GM21825 (cell line): ENCODE measurements around the gene SLFN12.
A peak's percentile ranks its signal among the peaks of the same experiment; 100 is the strongest.
"Not testable (repeated sequence)": the region's sequence is repeated elsewhere in the genome, so short reads cannot be mapped to it uniquely, and the experiment has no call there.

ENCODE experiments used
- ATAC-seq: cut with Tn5 transposase; IDR thresholded peaks from one replicate; pipeline ENCODE4 v1.9.1; 2021; ENCODE audit warnings: mild to moderate bottlenecking, moderate library complexity; ENCODE audit not compliant: unreplicated experiment

Gene SLFN12

DNA sequence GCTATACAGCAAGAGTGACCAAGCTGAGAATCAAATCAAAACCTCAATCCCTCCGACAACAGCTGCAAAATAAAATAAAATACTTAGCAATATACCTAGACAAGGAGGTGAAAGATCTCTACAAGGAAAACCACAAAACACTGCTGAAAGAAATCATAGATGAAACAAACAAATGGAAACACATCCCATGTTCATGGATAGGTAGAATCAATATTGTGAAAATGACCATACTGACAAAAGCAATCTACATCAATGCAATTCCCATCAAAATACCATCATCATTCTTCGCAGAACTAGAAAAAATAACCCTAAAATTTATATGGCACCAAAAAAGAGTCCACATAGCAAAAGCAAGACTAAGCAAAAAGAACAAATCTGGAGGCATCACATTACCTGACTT lies 17.6 kb downstream of the SLFN12 start:
- ATAC-seq = not testable (repeated sequence)

- ATAC-seq = no peak
These were observed 18.1 kb downstream of the SLFN12 start for GRCh38 chr17:35414247-35414646.

GRCh38 chr17:35407531-35407930 lies 24.8 kb downstream of the SLFN12 start:
- no peak for ATAC-seq

DNA sequence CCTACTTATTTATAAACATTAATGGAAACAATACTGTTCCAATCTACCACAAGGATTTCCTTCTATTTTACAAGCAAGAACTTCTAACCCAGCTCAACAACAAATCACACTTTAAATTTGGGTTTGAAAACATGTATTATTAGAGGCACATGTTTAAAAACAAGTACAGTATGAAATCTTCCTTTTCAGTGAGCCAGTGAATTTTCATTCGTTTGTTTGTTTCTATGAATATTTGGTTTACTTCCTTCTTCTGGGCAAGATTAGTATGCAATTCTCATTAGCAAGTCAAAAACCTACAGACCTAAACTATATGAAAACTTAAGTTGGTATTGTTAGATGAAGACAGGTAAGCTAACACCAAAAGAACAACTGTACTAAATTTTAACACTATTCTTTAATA lies 25.7 kb downstream of the SLFN12 start:
- ATAC-seq = no peak

DNA sequence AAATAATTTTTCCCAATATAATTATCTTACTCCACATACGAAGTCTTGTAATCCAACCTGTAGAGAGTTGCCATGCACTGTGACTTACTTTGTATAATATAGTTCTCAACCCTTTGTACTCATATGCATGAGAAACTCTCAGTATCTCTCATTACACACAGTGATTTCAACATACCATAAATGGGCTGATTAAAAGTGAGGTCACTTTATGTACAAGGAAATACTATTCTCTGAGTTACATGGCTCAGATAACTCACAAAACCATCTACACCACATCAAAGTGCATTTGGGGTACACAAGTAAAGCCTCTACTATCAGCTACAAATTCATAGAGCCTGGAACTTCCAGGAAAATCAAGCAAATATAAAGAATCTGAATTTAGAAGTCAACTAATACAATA lies 27.9 kb downstream of the SLFN12 start:
- ATAC-seq = no peak

DNA sequence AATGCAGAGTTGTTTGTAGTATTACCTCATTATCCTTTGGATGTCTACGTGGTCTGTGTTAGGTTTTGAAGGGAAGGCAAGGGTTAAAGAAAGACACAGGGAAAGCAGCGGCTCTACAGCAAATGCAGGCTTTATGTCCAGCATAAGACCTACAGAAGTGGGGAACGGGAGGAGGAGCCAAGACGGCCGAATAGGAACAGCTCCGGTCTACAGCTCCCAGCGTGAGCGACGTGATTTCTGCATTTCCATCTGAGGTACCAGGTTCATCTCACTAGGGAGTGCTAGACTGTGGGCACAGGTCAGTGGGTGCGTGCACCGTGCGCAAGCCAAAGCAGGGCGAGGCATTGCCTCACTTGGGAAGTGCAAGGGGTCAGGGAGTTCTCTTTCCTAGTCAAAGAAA lies 38.5 kb downstream of the SLFN12 start:
- ATAC-seq = not testable (repeated sequence)

DNA sequence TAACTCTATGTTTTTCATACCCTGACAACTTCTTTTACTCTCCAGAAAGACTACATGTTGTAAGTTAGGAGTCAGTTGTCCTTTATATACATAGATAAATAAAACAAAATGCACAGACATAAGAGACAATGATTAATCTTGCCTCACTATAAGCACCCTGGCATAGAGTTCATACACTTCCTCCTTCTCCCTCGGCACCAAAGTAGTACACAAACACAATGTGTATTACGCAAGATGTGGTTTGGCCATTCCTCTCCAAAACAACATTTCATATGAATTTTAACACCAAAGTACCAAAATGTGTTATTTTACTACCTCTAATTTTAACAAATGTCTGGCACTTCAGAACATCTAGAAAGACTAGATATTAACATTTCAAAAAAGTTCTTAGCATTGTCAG lies 41.6 kb downstream of the SLFN12 start:
- no peak for ATAC-seq

- no peak for ATAC-seq
These were observed 42.1 kb downstream of the SLFN12 start for GRCh38 chr17:35390156-35390555.

DNA sequence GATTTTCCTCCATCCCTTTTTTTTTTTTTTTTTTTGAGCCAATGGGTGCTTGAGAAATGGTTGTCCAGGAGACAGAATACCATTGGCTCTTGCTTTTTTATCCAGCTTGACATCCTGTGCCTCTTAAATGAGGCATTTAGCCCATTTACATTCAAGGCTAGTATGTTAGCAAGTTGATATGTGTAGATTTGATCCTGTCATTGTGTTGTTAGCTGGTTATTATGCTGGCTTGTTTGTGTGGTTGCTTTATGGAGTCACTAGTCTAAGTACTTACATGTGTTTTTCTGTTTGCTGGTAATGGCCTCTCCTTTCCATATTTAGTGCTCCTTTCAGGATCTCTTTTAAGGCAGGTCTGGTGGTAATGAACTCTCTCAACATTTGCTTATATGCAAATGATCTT lies 44.8 kb downstream of the SLFN12 start:
- no peak for ATAC-seq

DNA sequence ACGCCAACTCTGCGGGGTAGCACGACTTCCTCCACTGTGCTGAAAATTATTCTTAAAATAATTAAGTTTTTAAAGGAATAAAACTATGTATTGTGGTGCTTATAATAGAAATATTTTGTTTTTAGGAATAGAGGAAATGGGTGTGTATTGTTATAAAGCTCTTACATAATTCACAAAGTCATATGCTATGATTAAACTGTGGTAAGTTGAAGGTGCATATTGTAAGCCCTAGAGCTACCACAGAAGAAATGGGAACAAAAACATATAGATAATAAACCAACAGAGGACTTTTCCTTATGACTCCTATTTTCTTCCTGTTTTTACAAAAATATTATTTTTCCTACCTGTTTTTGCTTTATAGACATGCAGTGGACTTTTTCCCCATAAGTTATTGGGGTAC lies 54.6 kb downstream of the SLFN12 start:
- no peak for ATAC-seq

DNA sequence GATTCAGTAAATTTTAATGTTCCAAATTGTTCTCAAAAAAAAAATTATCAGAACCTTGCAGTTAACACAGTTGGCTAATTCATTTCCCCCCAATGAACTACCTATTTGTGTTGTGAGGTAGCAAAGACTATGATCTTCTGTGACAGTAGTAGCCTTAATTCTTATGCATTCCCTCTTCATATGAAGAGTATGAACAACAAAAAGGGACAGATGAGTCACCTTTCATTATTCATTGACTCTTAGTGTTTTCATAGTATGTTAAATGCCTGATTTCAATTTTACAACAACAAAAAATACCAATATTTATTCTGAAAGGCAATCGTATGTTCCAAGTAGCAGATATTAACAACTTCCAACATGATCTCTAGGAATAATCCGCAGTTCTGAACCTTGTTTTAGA lies 55.2 kb downstream of the SLFN12 start:
- no peak for ATAC-seq

DNA sequence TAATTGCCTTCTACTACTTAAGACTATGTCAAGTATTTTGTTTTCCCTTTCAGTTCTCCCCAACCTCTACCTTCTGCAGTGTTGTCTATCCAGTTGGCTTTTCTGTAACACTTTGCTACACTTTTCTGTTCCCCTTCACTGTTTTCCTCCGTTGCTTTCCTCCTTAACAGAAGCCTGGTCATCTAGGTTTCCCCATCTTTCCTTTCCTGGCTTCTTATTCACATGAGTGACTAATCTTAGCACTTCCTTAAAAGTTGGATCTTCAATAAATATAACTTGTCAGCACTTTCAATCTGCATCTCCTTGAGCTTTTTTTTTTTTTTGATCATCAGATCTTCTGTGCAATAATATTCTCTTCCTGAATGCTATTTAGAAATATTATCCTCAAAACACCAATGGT lies 56.1 kb downstream of the SLFN12 start:
- no peak for ATAC-seq

GRCh38 chr17:35374766-35375344 lies 57.4 kb downstream of the SLFN12 start:
- no peak for ATAC-seq

- ATAC-seq = peak; percentile 42
These were observed 58.1 kb downstream of the SLFN12 start for GRCh38 chr17:35373984-35374765.

GRCh38 chr17:35373534-35373983 lies 58.7 kb downstream of the SLFN12 start, which contains the start of gene SLFN11:
Gene SLFN11 (minus strand): TSS chr17:35373621. CDS start chr17:35363807, 9,814 bp downstream.
- peak; percentile 49 for ATAC-seq

GRCh38 chr17:35372846-35373533 lies 59.3 kb downstream of the SLFN12 start:
- ATAC-seq = no peak

- no peak for ATAC-seq
These were observed 60.4 kb downstream of the SLFN12 start for GRCh38 chr17:35371934-35372333.

DNA sequence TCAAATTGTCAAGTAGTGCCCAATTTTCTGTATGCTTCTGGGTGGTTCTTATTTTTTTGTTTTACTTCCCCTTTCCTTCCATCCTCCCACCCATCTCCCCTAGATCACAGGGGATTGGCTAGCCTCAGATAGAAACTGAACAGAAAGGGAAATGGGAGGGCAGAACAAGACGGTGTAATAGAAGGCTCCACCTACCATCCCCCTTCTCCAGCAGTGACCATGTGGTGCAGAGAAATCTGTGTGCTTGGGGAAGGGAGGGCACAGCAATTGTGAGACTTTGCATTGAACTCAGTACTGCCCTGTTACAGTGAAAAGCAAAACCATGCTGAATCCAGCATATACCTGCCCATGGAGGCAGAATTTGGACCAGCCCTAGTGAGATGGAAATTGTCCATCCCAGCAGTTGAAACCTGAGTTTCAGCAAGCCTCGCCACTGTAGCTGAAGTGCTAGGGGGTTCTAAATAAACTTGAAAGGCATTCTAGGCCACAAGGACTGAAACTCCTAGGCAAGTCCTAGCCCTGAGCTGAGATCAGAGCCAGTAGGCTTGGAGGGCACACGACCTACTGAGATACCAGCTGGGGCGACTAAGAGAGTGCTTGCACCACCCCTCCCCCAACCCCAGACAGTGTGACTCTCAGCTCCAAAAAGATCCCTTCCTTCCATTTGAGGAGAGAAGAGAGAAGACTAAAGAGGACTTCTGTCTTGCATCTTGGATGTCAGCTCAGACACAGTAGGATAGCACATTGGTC lies 64.0 kb downstream of the SLFN12 start:
- ATAC-seq = peak; percentile 93

DNA sequence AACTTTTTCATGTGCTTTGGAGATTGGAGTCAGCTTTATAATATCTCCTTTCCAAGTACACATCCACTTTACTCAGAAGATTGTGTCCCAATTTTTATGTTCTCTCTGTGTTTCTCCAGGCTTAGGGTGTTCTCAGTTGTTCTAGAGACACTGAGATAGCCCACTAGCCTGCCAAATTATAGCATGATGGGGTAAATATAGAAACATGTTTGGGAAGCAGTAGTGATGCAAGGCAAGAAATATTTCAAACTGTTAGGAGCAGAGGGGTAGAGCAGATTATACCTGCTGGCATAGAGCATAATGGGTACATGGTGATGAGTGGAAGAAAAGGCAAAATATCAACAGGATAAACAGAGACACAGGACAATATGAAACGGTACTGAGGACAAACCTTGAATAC lies 71.3 kb downstream of the SLFN12 start:
- no peak for ATAC-seq
